Endothelial cell of umbilical vein (primary cell): ENCODE measurements around the gene SH3YL1. TPM values are rescaled to one million over a fixed set of nuclear protein-coding genes. Genes with fewer than 3 reads are reported as not detected.

ENCODE experiments used
- BruUV-seq: library from RNA; stranded (reverse); fragments of 400-500 nt; replicated peaks from 2 replicates; lab custom pipeline; 2021; lab: Mats Ljungman, UMichigan
- CTCF ChIA-PET: fragments of 300-600, 350-600 bp; sonication (Branson Sonifier 250); formaldehyde crosslinking; loops from one replicate; lab custom pipeline; 2021; ENCODE audit warnings: antibody characterized with exemption, inconsistent platforms; lab: Charles Lee
- POLR2A ChIA-PET: fragments of 300-600, 350-600 bp; sonication (Branson Sonifier 250); formaldehyde crosslinking; loops from one replicate; lab custom pipeline; 2021; ENCODE audit warnings: antibody characterized with exemption, inconsistent platforms; lab: Charles Lee
- DNase-seq: peaks from one replicate; pipeline ENCODE4 v3.0.0-alpha.2; 2011; ENCODE audit warnings: low read depth, low spot score
- FAIRE-seq: peaks from 2 replicates; lab custom pipeline; 2011; peaks lifted over from hg19 to GRCh38; lab: Jason Lieb, UNC
- H2AFZ ChIP-seq: 2 replicates; pipeline ENCODE4 v1.6.0; 2012; ENCODE audit warnings: low read depth, low read length, control low read depth, inconsistent platforms
- H3K27ac ChIP-seq: 2 replicates; pipeline ENCODE4 v1.5.1; 2011; ENCODE audit warnings: low read depth, mild to moderate bottlenecking, control low read depth, low read length, moderate library complexity; ENCODE audit not compliant: insufficient read depth
- H3K27me3 ChIP-seq, 2 experiments: 2 replicates each; pipeline versions ENCODE4 v1.6.0 to v1.6.1; 2011; ENCODE audit warnings: low read length in 2 of 2, mixed read lengths in 1 of 2; ENCODE audit not compliant: control insufficient read depth in 2 of 2, insufficient read depth in 2 of 2
- H3K36me3 ChIP-seq, 2 experiments: 2 replicates in 1 of 2; 3 replicates in 1 of 2; pipeline ENCODE4 v1.5.1; 2011; ENCODE audit warnings: low read length in 2 of 2, mild to moderate bottlenecking in 1 of 2, moderate library complexity in 1 of 2; ENCODE audit not compliant: control insufficient read depth in 2 of 2, insufficient read depth in 2 of 2; ENCODE audit errors: extremely low read depth in 1 of 2
- H3K4me1 ChIP-seq: 3 replicates; pipeline ENCODE4 v1.5.1; 2011; ENCODE audit warnings: mild to moderate bottlenecking, low read length; ENCODE audit not compliant: control insufficient read depth, insufficient read depth; ENCODE audit errors: extremely low read depth
- H3K4me2 ChIP-seq: 2 replicates; pipeline ENCODE4 v1.6.1; 2011; ENCODE audit warnings: low read length, control low read depth, mixed read lengths; ENCODE audit not compliant: insufficient read depth
- H3K4me3 ChIP-seq, 3 experiments: fragments of 200-600 bp in 1 of 3; sonication (generic), shearing (Covaris generic) in 1 of 3; replicated peaks in 1 of 3; 2 replicates each; pipeline ENCODE4 v1.5.1; 2011 to 2016; ENCODE audit warnings: control low read depth in 3 of 3, low read length in 3 of 3, mild to moderate bottlenecking in 2 of 3, inconsistent platforms in 1 of 3, low read depth in 1 of 3, moderate library complexity in 1 of 3; ENCODE audit not compliant: insufficient read depth in 1 of 3
- H3K79me2 ChIP-seq: 2 replicates; pipeline ENCODE4 v1.6.0; 2012; ENCODE audit warnings: low read length, inconsistent platforms; ENCODE audit not compliant: control insufficient read depth, insufficient read depth
- H3K9ac ChIP-seq: replicated peaks from 2 replicates; pipeline ENCODE3; 2011; ENCODE audit warnings: low read length, control low read depth; ENCODE audit not compliant: insufficient read depth; ENCODE audit errors: extremely low read depth
- H3K9me1 ChIP-seq: replicated peaks from 3 replicates; pipeline ENCODE4 v1.6.0; 2011; ENCODE audit warnings: mild to moderate bottlenecking, low read length; ENCODE audit not compliant: control insufficient read depth, insufficient read depth; ENCODE audit errors: extremely low read depth
- H3K9me3 ChIP-seq: replicated peaks from 2 replicates; pipeline ENCODE4 v1.5.1; 2012; ENCODE audit warnings: low read length, inconsistent platforms; ENCODE audit not compliant: control insufficient read depth, insufficient read depth
- H4K20me1 ChIP-seq: replicated peaks from 2 replicates; pipeline ENCODE3; 2011; ENCODE audit warnings: mild to moderate bottlenecking, low read length; ENCODE audit not compliant: control insufficient read depth, insufficient read depth; ENCODE audit errors: extremely low read depth
- CTCF ChIP-seq, 2 donors: IDR thresholded peaks; 1 replicate in 1 of 2; 2 replicates in 1 of 2; pipeline ENCODE4 v1.5.1; 2011; ENCODE audit warnings: low read length in 2 of 2, mild to moderate bottlenecking in 2 of 2, moderate library complexity in 2 of 2, control low read depth in 1 of 2, inconsistent platforms in 1 of 2, low read depth in 1 of 2; ENCODE audit not compliant: insufficient read depth in 1 of 2; ENCODE audit errors: extremely low read depth in 1 of 2
- EZH2 ChIP-seq: IDR thresholded peaks from 2 replicates; pipeline ENCODE4 v1.6.1; 2012; ENCODE audit warnings: borderline replicate concordance, low read depth, mild to moderate bottlenecking, moderate library complexity, low read length, inconsistent platforms; ENCODE audit not compliant: severe bottlenecking
- FOS ChIP-seq: IDR thresholded peaks from 2 replicates; pipeline ENCODE4 v1.6.1; 2011; ENCODE audit warnings: mild to moderate bottlenecking, low read length, moderate library complexity, borderline replicate concordance; ENCODE audit not compliant: insufficient read depth
- GATA2 ChIP-seq: IDR thresholded peaks from 2 replicates; pipeline ENCODE4 v1.7.0; 2011; ENCODE audit warnings: low read depth, mild to moderate bottlenecking, moderate library complexity, mixed read lengths, low read length; ENCODE audit not compliant: insufficient read length, insufficient read depth
- JUN ChIP-seq: IDR thresholded peaks from 2 replicates; pipeline ENCODE4 v1.6.1; 2011; ENCODE audit warnings: borderline replicate concordance, low read depth; ENCODE audit not compliant: insufficient read length, insufficient read depth
- MAX ChIP-seq: IDR thresholded peaks from 2 replicates; pipeline ENCODE4 v1.6.1; 2011; ENCODE audit not compliant: insufficient read depth, insufficient read length
- MYC ChIP-seq: IDR thresholded peaks from one replicate; pipeline ENCODE4 v1.6.1; 2011; ENCODE audit warnings: mild to moderate bottlenecking, low read depth, low read length
- POLR2A ChIP-seq: IDR thresholded peaks from 2 replicates; pipeline ENCODE4 v1.6.1; 2012; ENCODE audit warnings: low read depth, mild to moderate bottlenecking, control low read depth, low read length
- POLR2AphosphoS5 ChIP-seq: IDR thresholded peaks from 2 replicates; pipeline ENCODE4 v1.6.1; 2012; ENCODE audit warnings: low read depth, mild to moderate bottlenecking, control low read depth, low read length, moderate library complexity; ENCODE audit not compliant: insufficient read depth
- dilution Hi-C: fragments of 300-500 bp; cut with MboI; formaldehyde crosslinking; loops from one replicate; pipeline ENCODE4 v1.15.0; 2019; ENCODE audit warnings: low sequenced_read_pairs; ENCODE audit not compliant: extremely low pct_ligation_motif_present
- intact Hi-C: fragments of 100-400 bp; cut with micrococcal nuclease; formaldehyde crosslinking; loops from one replicate; pipeline ENCODE4 v1.10.0; 2022
- polyA plus RNA-seq, 4 experiments: library from polyadenylated mRNA; depleted of rRNA in 3 of 4; stranded (reverse) in 3 of 4; unstranded in 1 of 4; fragments of >200 nt; gene quantifications; 2 replicates each; pipeline versions ENCODE4 v1.2.1 to v1.2.3, GENCODE V29; 2011 to 2012; ENCODE audit warnings: missing spikeins in 1 of 4
- total RNA-seq: library from RNA; stranded (reverse); gene quantifications from 2 replicates; pipeline ENCODE4 v1.2.3, GENCODE V29; 2021

Gene SH3YL1
- total and polyA plus RNA-seq, 2 donors (not counting 3 experiments of a cell fraction or from before 2014, with no cell fraction given), result 12.5 to 22.4 TPM

- H3K9me3 ChIP-seq, result no peaks in the 10 kb centered on the region
- H3K4me2 ChIP-seq, result no peak overlapping the region
- no peak overlapping the region for H2AFZ ChIP-seq
- H3K36me3 ChIP-seq, result no peaks in the 10 kb centered on the region
- CTCF ChIA-PET, result no interaction called here
- FAIRE-seq (no peak), DNase-seq (no peak)
- no peaks in the 10 kb centered on the region for H3K4me1 ChIP-seq
- dilution Hi-C loops (no loop called here), intact Hi-C loops (no loop called here)
- H4K20me1 ChIP-seq, result no peaks in the 10 kb centered on the region
- no peaks in the 10 kb centered on the region for H3K9me1 ChIP-seq
- H3K27ac ChIP-seq, result no peak overlapping the region
- POLR2A ChIA-PET, result no interaction called here
- H3K27me3 ChIP-seq, result no peaks in the 10 kb centered on the region
- no TSS peak for BruUV-seq
- no peaks in the 10 kb centered on the region for H3K79me2 ChIP-seq
- no peak for TF ChIP-seq FOS
- H3K4me3 ChIP-seq, result no peak overlapping the region
- H3K9ac ChIP-seq, result no peak overlapping the region
These were observed 47.8 kb downstream of the SH3YL1 start for GRCh38 chr2:216068-216467.

- ChIA-PET CTCF (no interaction called here), POLR2A (no interaction called here)
- FAIRE-seq, result no peak
- Histone ChIP-seq H3K9me1 (no peaks in the 10 kb centered on the region), H3K27me3 (no peaks in the 10 kb centered on the region), H3K4me1 (no peaks in the 10 kb centered on the region), H3K4me3 (no peak overlapping the region), H3K9ac (no peak overlapping the region), H4K20me1 (no peaks in the 10 kb centered on the region), H3K9me3 (no peaks in the 10 kb centered on the region), H2AFZ (no peak overlapping the region), H3K27ac (no peak overlapping the region), H3K79me2 (no peaks in the 10 kb centered on the region), H3K36me3 (no peaks in the 10 kb centered on the region), H3K4me2 (no peak overlapping the region)
- intact Hi-C loops, result no loop called here
- DNase-seq, result no peak
- no TSS peak for BruUV-seq
- dilution Hi-C loops, result no loop called here
- TF ChIP-seq POLR2AphosphoS5 (no peak), EZH2 (no peak), MYC (no peak), FOS (no peak), JUN (no peak), POLR2A (no peak), CTCF (IDR thresholded peaks at IDR 0.05; ENCODE audit: extremely low read depth in 1 of 2, insufficient read depth in 1 of 2, low read depth in 1 of 2, low read length in 2 of 2) (no peak), MAX (no peak), GATA2 (no peak)
These were observed 49.7 kb downstream of the SH3YL1 start for GRCh38 chr2:213932-214693.
